Bronchial epithelial cell (primary cell): ENCODE results near the gene SCAPER. TPM values are rescaled to one million over a fixed set of nuclear protein-coding genes. Genes with fewer than 3 reads are reported as not detected.
A peak's percentile ranks its signal among the peaks of the same experiment; 100 is the strongest.
"Not testable (repeated sequence)": the region's sequence is repeated elsewhere in the genome, so short reads cannot be mapped to it uniquely, and the experiment has no call there.

Source experiments
- DNase-seq: peaks from one replicate; pipeline ENCODE4 v3.0.0-alpha.2; 2010; ENCODE audit warnings: low read depth
- FAIRE-seq: peaks from 2 replicates; lab custom pipeline; 2011; peaks lifted over from hg19 to GRCh38; lab: Jason Lieb, UNC
- H3K27me3 ChIP-seq: 2 replicates; pipeline ENCODE4 v1.5.1; 2011; ENCODE audit warnings: low read length; ENCODE audit not compliant: control insufficient read depth, insufficient read depth
- H3K36me3 ChIP-seq: 2 replicates; pipeline ENCODE4 v1.5.1; 2011; ENCODE audit warnings: low read length; ENCODE audit not compliant: control insufficient read depth, insufficient read depth
- H3K4me3 ChIP-seq: 2 replicates; pipeline ENCODE4 v1.5.1; 2011; ENCODE audit warnings: mild to moderate bottlenecking, low read depth, low read length, control low read depth
- CTCF ChIP-seq: IDR thresholded peaks from 2 replicates; pipeline ENCODE4 v1.5.1; 2011; ENCODE audit warnings: mild to moderate bottlenecking, moderate library complexity, low read length, control low read depth, inconsistent platforms; ENCODE audit not compliant: insufficient read depth, severe bottlenecking
- total RNA-seq: library from RNA; depleted of rRNA; stranded (reverse); fragments of >200 nt; gene quantifications from 2 replicates; pipeline ENCODE4 v1.2.1, GENCODE V29; 2014

SCAPER gene
- total RNA-seq, 1 donor from 2014 or later, result 6.3 TPM

- Histone ChIP-seq H3K4me3 (no peak overlapping the region), H3K27me3 (no peaks in the 10 kb centered on the region), H3K36me3 (no peaks in the 10 kb centered on the region)
- no peak for TF ChIP-seq CTCF
- FAIRE-seq (no peak), DNase-seq (no peak)
Observed at GRCh38 chr15:76502678-76503077, 402.5 kb downstream of the SCAPER start.

DNA sequence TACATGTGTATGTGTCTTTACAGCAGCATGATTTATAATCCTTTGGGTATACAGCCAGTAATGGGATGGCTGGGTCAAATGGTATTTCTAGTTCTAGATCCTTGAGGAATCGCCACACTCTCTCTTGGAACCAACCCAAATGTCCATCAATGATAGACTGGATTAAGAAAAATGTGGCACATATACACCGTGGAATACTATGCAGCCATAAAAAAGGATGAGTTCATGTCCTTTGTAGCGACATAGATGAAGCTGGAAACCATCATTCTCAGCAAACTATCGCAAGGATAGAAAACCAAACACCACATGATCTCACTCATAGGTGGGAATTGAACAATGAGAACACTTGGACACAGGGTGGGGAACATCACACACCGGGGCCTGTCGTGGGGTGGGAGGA, 403.0 kb downstream of the SCAPER start:
- H3K27me3 ChIP-seq, DNase-seq, FAIRE-seq, H3K36me3 ChIP-seq, H3K4me3 ChIP-seq: not testable (repeated sequence)

GRCh38 chr15:76501726-76502125, 403.4 kb downstream of the SCAPER start:
- Histone ChIP-seq H3K4me3 (no peak overlapping the region), H3K27me3 (no peaks in the 10 kb centered on the region), H3K36me3 (no peaks in the 10 kb centered on the region)
- no peak for TF ChIP-seq CTCF
- DNase-seq, result peak; percentile 26
- FAIRE-seq, result no peak

DNA sequence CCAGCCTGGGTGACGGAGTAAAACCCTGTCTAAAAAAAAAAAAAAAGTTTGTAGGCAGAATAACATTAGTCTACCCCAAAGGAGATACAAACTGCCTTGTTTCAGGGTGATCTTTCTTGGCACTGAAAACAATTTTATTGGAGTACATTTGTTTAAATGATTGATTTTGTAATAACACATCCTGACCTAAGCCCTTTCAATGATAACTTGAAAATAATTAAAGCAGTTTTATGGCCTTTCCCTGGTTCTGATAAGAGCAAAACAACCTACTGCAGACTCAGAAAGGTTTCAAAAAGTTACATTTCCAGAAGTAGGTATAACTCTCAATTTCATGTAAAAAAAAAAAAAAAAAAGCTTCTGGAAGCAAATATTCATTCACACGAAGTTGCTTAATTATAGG, 404.1 kb downstream of the SCAPER start:
- no peak for DNase-seq
- no peak for FAIRE-seq
- H3K36me3 ChIP-seq, result no peaks in the 10 kb centered on the region
- H3K27me3 ChIP-seq, result no peaks in the 10 kb centered on the region
- TF ChIP-seq CTCF, result no peak
- no peak overlapping the region for H3K4me3 ChIP-seq

- no peak overlapping the region for H3K4me3 ChIP-seq
- no peaks in the 10 kb centered on the region for H3K27me3 ChIP-seq
- H3K36me3 ChIP-seq, result no peaks in the 10 kb centered on the region
- TF ChIP-seq CTCF, result no peak
- no peak for DNase-seq
- FAIRE-seq, result no peak
Observed at GRCh38 chr15:76495487-76495886, 409.7 kb downstream of the SCAPER start.

- H3K27me3 ChIP-seq, result no peaks in the 10 kb centered on the region
- TF ChIP-seq CTCF, result no peak
- no peak for FAIRE-seq
Observed at GRCh38 chr15:76492538-76492937, 412.6 kb downstream of the SCAPER start.

More at GRCh38 chr15:76492538-76492937, 412.6 kb downstream of the SCAPER start:
- no peak for DNase-seq
- H3K4me3 ChIP-seq, result no peak overlapping the region
- H3K36me3 ChIP-seq, result no peaks in the 10 kb centered on the region
